H1 (cell line): ENCODE data around the gene PLPPR4. TPM values are rescaled to one million over a fixed set of nuclear protein-coding genes. Genes with fewer than 3 reads are reported as not detected.

ENCODE experiments used
- CTCF ChIA-PET: fragments of 300-600 bp; sonication (Branson Sonifier 250); formaldehyde crosslinking; loops from one replicate; lab custom pipeline; 2021; ENCODE audit not compliant: partially characterized antibody; lab: Charles Lee
- POLR2A ChIA-PET: fragments of 300-600 bp; sonication (Branson Sonifier 250); formaldehyde crosslinking; loops from one replicate; lab custom pipeline; 2021; ENCODE audit warnings: inconsistent platforms; ENCODE audit not compliant: partially characterized antibody; lab: Charles Lee
- DNase-seq, 2 experiments: peaks; one replicate each; pipeline versions ENCODE4 v3.0.0 to v3.0.0-alpha.2; 2010 to 2022; ENCODE audit warnings: low spot score in 2 of 2, low read depth in 1 of 2, mixed read lengths in 1 of 2
- FAIRE-seq: peaks from 2 replicates; lab custom pipeline; 2011; peaks lifted over from hg19 to GRCh38; lab: Jason Lieb, UNC
- H2AFZ ChIP-seq: 2 replicates; pipeline ENCODE4 v1.8.1; 2012; ENCODE audit warnings: low read length, inconsistent platforms
- H2AK5ac ChIP-seq: 2 replicates; pipeline ENCODE4 v1.6.1; 2013; ENCODE audit warnings: low read depth, low read length
- H2BK120ac ChIP-seq: replicated peaks from 2 replicates; pipeline ENCODE3; 2013; ENCODE audit warnings: low read depth, low read length, inconsistent platforms
- H2BK12ac ChIP-seq: 2 replicates; pipeline ENCODE4 v1.6.1; 2013; ENCODE audit warnings: low read depth, low read length
- H2BK15ac ChIP-seq: 2 replicates; pipeline ENCODE4 v1.6.1; 2013; ENCODE audit warnings: low read length
- H2BK20ac ChIP-seq: 2 replicates; pipeline ENCODE4 v1.6.1; 2013; ENCODE audit warnings: low read length
- H2BK5ac ChIP-seq: 2 replicates; pipeline ENCODE4 v1.6.1; 2013; ENCODE audit warnings: low read depth, low read length
- H3K14ac ChIP-seq: 2 replicates; pipeline ENCODE4 v1.6.1; 2013; ENCODE audit warnings: inconsistent platforms; ENCODE audit not compliant: insufficient read length
- H3K18ac ChIP-seq: 2 replicates; pipeline ENCODE4 v1.6.1; 2013; ENCODE audit warnings: low read length; ENCODE audit errors: extremely low read depth
- H3K23ac ChIP-seq: 2 replicates; pipeline ENCODE4 v1.6.1; 2013; ENCODE audit warnings: inconsistent platforms; ENCODE audit not compliant: insufficient read length
- H3K23me2 ChIP-seq: 2 replicates; pipeline ENCODE4 v1.6.1; 2013; ENCODE audit warnings: low read depth, low read length
- H3K27ac ChIP-seq: 2 replicates; pipeline ENCODE4 v1.6.1; 2011; ENCODE audit warnings: low read depth, low read length, inconsistent platforms
- H3K27me3 ChIP-seq, 4 experiments: replicated peaks in 1 of 4; 1 replicate in 1 of 4; 2 replicates in 3 of 4; pipeline versions ENCODE4 v1.6.1 to v1.8.1; 2011 to 2013; ENCODE audit warnings: low read length in 3 of 4, mild to moderate bottlenecking in 3 of 4, inconsistent platforms in 2 of 4, mixed read lengths in 2 of 4, moderate library complexity in 1 of 4; ENCODE audit not compliant: control insufficient read depth in 3 of 4, insufficient read depth in 3 of 4; ENCODE audit errors: extremely low read depth in 1 of 4
- H3K36me3 ChIP-seq, 4 experiments: 2 replicates each; pipeline versions ENCODE4 v1.6.1 to v1.8.1; 2011 to 2013; ENCODE audit warnings: mild to moderate bottlenecking in 4 of 4, low read length in 3 of 4, moderate library complexity in 2 of 4, control low read depth in 1 of 4, inconsistent platforms in 1 of 4; ENCODE audit not compliant: insufficient read depth in 4 of 4, control insufficient read depth in 2 of 4
- H3K4ac ChIP-seq: replicated peaks from 2 replicates; pipeline ENCODE3; 2013; ENCODE audit warnings: low read length, low read depth, mixed read lengths, inconsistent platforms; ENCODE audit not compliant: insufficient read length
- H3K4me1 ChIP-seq, 4 experiments: replicated peaks in 1 of 4; 1 replicate in 1 of 4; 2 replicates in 3 of 4; pipeline versions ENCODE4 v1.6.1 to v1.8.1; 2011 to 2013; ENCODE audit warnings: low read length in 3 of 4, inconsistent platforms in 2 of 4, mixed read lengths in 1 of 4; ENCODE audit not compliant: insufficient read depth in 4 of 4, control insufficient read depth in 3 of 4
- H3K4me2 ChIP-seq, 2 experiments: 2 replicates each; pipeline versions ENCODE4 v1.6.1 to v1.8.1; 2011 to 2013; ENCODE audit warnings: low read depth in 2 of 2, low read length in 2 of 2, control low read depth in 1 of 2, inconsistent platforms in 1 of 2, mild to moderate bottlenecking in 1 of 2; ENCODE audit not compliant: insufficient read depth in 1 of 2
- H3K4me3 ChIP-seq, 4 experiments: fragments of 200-600, 300-600 bp in 1 of 4; sonication (generic), shearing (Covaris generic), sonication (Bioruptor Twin) in 1 of 4; 2 replicates each; pipeline versions ENCODE4 v1.5.1 to v1.8.1; 2011 to 2016; ENCODE audit warnings: low read length in 4 of 4, low read depth in 3 of 4, control low read depth in 2 of 4, inconsistent platforms in 2 of 4, mild to moderate bottlenecking in 2 of 4, mixed read lengths in 1 of 4, moderate library complexity in 1 of 4; ENCODE audit not compliant: insufficient read depth in 2 of 4; ENCODE audit errors: extremely low read depth in 1 of 4
- H3K56ac ChIP-seq: replicated peaks from 2 replicates; pipeline ENCODE3; 2013; ENCODE audit warnings: low read depth, mild to moderate bottlenecking, mixed read lengths, low read length, inconsistent platforms; ENCODE audit not compliant: insufficient read length
- H3K79me1 ChIP-seq: 2 replicates; pipeline ENCODE4 v1.6.1; 2013; ENCODE audit warnings: low read depth, low read length, control low read depth
- H3K79me2 ChIP-seq, 2 experiments: 2 replicates each; pipeline versions ENCODE4 v1.6.1 to v1.8.1; 2012 to 2013; ENCODE audit warnings: low read length in 2 of 2, mild to moderate bottlenecking in 2 of 2, inconsistent platforms in 1 of 2; ENCODE audit not compliant: insufficient read depth in 2 of 2, control insufficient read depth in 1 of 2
- H3K9ac ChIP-seq, 4 experiments: replicated peaks in 1 of 4; 1 replicate in 1 of 4; 2 replicates in 3 of 4; pipeline versions ENCODE4 v1.6.1 to v1.8.1; 2011 to 2013; ENCODE audit warnings: low read depth in 3 of 4, low read length in 3 of 4, control low read depth in 2 of 4, mild to moderate bottlenecking in 2 of 4, moderate library complexity in 2 of 4, inconsistent platforms in 1 of 4; ENCODE audit errors: extremely low read depth in 1 of 4
- H3K9me3 ChIP-seq, 2 experiments: 2 replicates each; pipeline versions ENCODE4 v1.6.1 to v1.8.1; 2012 to 2013; ENCODE audit warnings: mild to moderate bottlenecking in 2 of 2, moderate library complexity in 2 of 2, control low read depth in 1 of 2, inconsistent platforms in 1 of 2, low read depth in 1 of 2, low read length in 1 of 2, mixed read lengths in 1 of 2; ENCODE audit not compliant: insufficient read depth in 2 of 2
- H4K20me1 ChIP-seq, 2 experiments: replicated peaks in 1 of 2; 2 replicates each; pipeline versions ENCODE3 to v1.8.1; 2011 to 2013; ENCODE audit warnings: inconsistent platforms in 2 of 2, low read length in 2 of 2, mild to moderate bottlenecking in 1 of 2; ENCODE audit not compliant: insufficient read depth in 2 of 2, control insufficient read depth in 1 of 2
- H4K5ac ChIP-seq: 2 replicates; pipeline ENCODE4 v1.6.1; 2013; ENCODE audit warnings: low read length, low read depth, mixed read lengths, inconsistent platforms; ENCODE audit not compliant: insufficient read length
- H4K8ac ChIP-seq: 2 replicates; pipeline ENCODE4 v1.8.0; 2013; ENCODE audit warnings: mild to moderate bottlenecking, moderate library complexity, low read length, inconsistent platforms; ENCODE audit not compliant: insufficient read depth; ENCODE audit errors: extremely low read depth
- H4K91ac ChIP-seq: replicated peaks from 2 replicates; pipeline ENCODE3; 2013; ENCODE audit warnings: low read length, mixed read lengths, inconsistent platforms; ENCODE audit not compliant: insufficient read length
- ASH2L ChIP-seq: fragments of 200-600, 300-600 bp; sonication (generic); IDR thresholded peaks from one replicate; pipeline ENCODE4 v1.7.1; 2017; ENCODE audit warnings: low read length
- BRCA1 ChIP-seq: IDR thresholded peaks from 2 replicates; pipeline ENCODE4 v1.6.1; 2012; ENCODE audit warnings: low read depth, low read length, improper control_type of control experiment
- EP300 ChIP-seq, 2 experiments: IDR thresholded peaks; 1 replicate in 1 of 2; 2 replicates in 1 of 2; pipeline ENCODE4 v1.6.1; 2011 to 2012; ENCODE audit warnings: low read depth in 2 of 2, low read length in 2 of 2, mild to moderate bottlenecking in 2 of 2, borderline replicate concordance in 1 of 2, inconsistent platforms in 1 of 2, moderate library complexity in 1 of 2
- JUND ChIP-seq: IDR thresholded peaks from 2 replicates; pipeline ENCODE4 v1.6.1; 2011; ENCODE audit warnings: mild to moderate bottlenecking, improper control_type of control experiment, low read length
- KDM1A ChIP-seq: fragments of 200-600, 300-600 bp; sonication (generic); IDR thresholded peaks from 2 replicates; pipeline ENCODE4 v1.7.1; 2016; ENCODE audit warnings: mild to moderate bottlenecking, low read length, borderline replicate concordance
- KDM4A ChIP-seq: IDR thresholded peaks from one replicate; pipeline ENCODE4 v1.7.1; 2012; ENCODE audit warnings: low read depth, mild to moderate bottlenecking, moderate library complexity, low read length, inconsistent platforms; ENCODE audit not compliant: severe bottlenecking
- KDM5A ChIP-seq: fragments of 200-600 bp; IDR thresholded peaks from 2 replicates; pipeline ENCODE4 v1.7.1; 2012; ENCODE audit warnings: mild to moderate bottlenecking, low read length, inconsistent platforms, mixed read lengths
- POU5F1 ChIP-seq: IDR thresholded peaks from 2 replicates; pipeline ENCODE4 v1.6.1; 2011; ENCODE audit warnings: low read depth, mild to moderate bottlenecking, low read length, moderate library complexity
- SIRT6 ChIP-seq: IDR thresholded peaks from one replicate; pipeline ENCODE4 v1.7.1; 2012; ENCODE audit warnings: low read length, inconsistent platforms
- WGBS, 2 experiments: shearing (Covaris generic) in 1 of 2; methylation state at CpG; one replicate each; pipeline versions ENCODE4 v1.1.6 to v1.1.7; 2013 to 2015; ENCODE audit warnings: low lambda C conversion rate in 2 of 2, mixed read lengths in 2 of 2, inconsistent platforms in 1 of 2, low coverage in 1 of 2, missing lambda C conversion rate in 1 of 2; ENCODE audit not compliant: insufficient replicate concordance in 2 of 2, insufficient coverage in 1 of 2, insufficient read length in 1 of 2; ENCODE audit errors: extremely low coverage in 1 of 2, missing lambda C conversion rate in 1 of 2; 5-methylcytosine and 5-hydroxymethylcytosine counted together
- polyA plus RNA-seq, 7 experiments: library from polyadenylated mRNA; depleted of rRNA in 3 of 7; stranded (reverse) in 5 of 7; unstranded in 2 of 7; fragments of >200 nt in 5 of 7; fragments of 200-250 nt in 2 of 7; gene quantifications; 1 replicate in 5 of 7; 2 replicates in 1 of 7; 4 replicates in 1 of 7; pipeline versions ENCODE4 v1.2.1 to v1.2.3, GENCODE V29; 2011 to 2013; ENCODE audit warnings: missing spikeins in 2 of 7, mixed read lengths in 2 of 7
- total RNA-seq: library from RNA; stranded (reverse); fragmentation: NEBNext Ultra II Directional; extraction: Animal tissue kit (Norgen Biotek cat#: 25700); gene quantifications from 2 replicates; pipeline ENCODE4 v1.2.1, GENCODE V29; 2021
- TF ChIP-seq, protein P1 (sequence below): IDR thresholded peaks from 2 replicates; pipeline ENCODE4 v1.6.1; 2012; ENCODE audit warnings: low read length, inconsistent platforms

PLPPR4 gene
- total and polyA plus RNA-seq, 2 of the 8 experiments (the other 6 are each of a cell fraction or from before 2014, with no cell fraction given), result 0.74 to 2.2 TPM

DNA sequence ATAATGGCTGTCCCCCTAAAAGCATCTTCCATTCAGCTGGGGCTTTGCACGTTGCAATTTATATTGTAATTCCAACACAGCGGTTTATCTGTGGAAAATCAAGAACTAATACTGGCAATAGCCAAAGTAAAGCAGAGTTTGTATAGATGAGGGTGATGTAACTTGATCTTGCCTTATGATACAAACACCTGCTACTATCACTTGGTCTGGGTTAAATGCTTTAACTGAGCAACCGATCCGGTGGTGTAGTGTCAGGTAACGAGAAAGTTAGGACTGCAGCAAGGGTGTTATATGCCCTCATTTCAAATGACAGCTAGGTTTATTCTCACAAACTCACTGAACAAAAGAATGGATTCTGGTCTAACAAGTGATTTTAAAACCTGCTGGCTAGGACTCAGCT lies 47.3 kb upstream of the PLPPR4 start:
- Histone ChIP-seq H3K79me2 (no peaks in the 10 kb centered on the region), H3K4ac (no peak overlapping the region), H2AFZ (no peak overlapping the region), H3K9ac (no peak overlapping the region), H3K14ac (no peak overlapping the region), H3K4me3 (no peak overlapping the region), H2BK15ac (no peak overlapping the region), H2AK5ac (no peak overlapping the region), H2BK20ac (no peak overlapping the region), H3K56ac (no peak overlapping the region), H3K27me3 (no peaks in the 10 kb centered on the region; a peak in 1 of 7 replicates), H3K18ac (no peak overlapping the region), H3K4me1 (no peaks in the 10 kb centered on the region), H3K27ac (no peak overlapping the region), H3K23ac (no peak overlapping the region), H4K20me1 (no peaks in the 10 kb centered on the region), H3K79me1 (no peaks in the 10 kb centered on the region), H3K4me2 (no peak overlapping the region), H2BK5ac (no peak overlapping the region), H4K8ac (no peak overlapping the region), H2BK120ac (no peak overlapping the region), H3K9me3 (no peaks in the 10 kb centered on the region), H3K36me3 (no peaks in the 10 kb centered on the region), H4K5ac (no peak overlapping the region), H3K23me2 (no peaks in the 10 kb centered on the region), H4K91ac (no peak overlapping the region), H2BK12ac (no peak overlapping the region)
- DNase-seq (no peak), FAIRE-seq (no peak)
- CTCF ChIA-PET, result interaction anchor here (1.3 to 1.6 kb wide), 4 partner anchors 9 to 89 kb away, joined by 3 to 6 read pairs (median 5); no protein-coding TSS in a partner anchor
- 87% methylated on average over 5 of the region's 5 CpGs; no CpG with 5 or more reads in 1 of the 2 experiments for WGBS, 2 experiments
- TF ChIP-seq ASH2L, result no peak
- no peak for TF ChIP-seq EP300 (IDR thresholded peaks at IDR 0.05; ENCODE audit: borderline replicate concordance in 1 of 2, low read depth in 2 of 2, low read length in 2 of 2)
- no peak for TF ChIP-seq POU5F1
- TF ChIP-seq, protein P1, sequence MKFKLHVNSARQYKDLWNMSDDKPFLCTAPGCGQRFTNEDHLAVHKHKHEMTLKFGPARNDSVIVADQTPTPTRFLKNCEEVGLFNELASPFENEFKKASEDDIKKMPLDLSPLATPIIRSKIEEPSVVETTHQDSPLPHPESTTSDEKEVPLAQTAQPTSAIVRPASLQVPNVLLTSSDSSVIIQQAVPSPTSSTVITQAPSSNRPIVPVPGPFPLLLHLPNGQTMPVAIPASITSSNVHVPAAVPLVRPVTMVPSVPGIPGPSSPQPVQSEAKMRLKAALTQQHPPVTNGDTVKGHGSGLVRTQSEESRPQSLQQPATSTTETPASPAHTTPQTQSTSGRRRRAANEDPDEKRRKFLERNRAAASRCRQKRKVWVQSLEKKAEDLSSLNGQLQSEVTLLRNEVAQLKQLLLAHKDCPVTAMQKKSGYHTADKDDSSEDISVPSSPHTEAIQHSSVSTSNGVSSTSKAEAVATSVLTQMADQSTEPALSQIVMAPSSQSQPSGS, result no peak
- no peak for TF ChIP-seq BRCA1
- no peak for TF ChIP-seq SIRT6
- no peak for TF ChIP-seq KDM5A
- TF ChIP-seq KDM1A, result no peak
- TF ChIP-seq KDM4A, result no peak
- TF ChIP-seq JUND, result no peak
- POLR2A ChIA-PET, result no interaction called here
